Measurements from ENCODE around the gene C4orf54.

- no peak for TF ChIP-seq GATA2 (IDR thresholded peaks at IDR 0.05; ENCODE audit: low read depth, low read length)
- TF ChIP-seq GATA3 (IDR thresholded peaks at IDR 0.05; ENCODE audit: low read depth, low read length) = no peak
These were observed 12.9 kb upstream of the C4orf54 start for GRCh38 chr4:99670409-99671073.

All from SH-SY5Y (cell line).